ENCODE results near the gene TSGA10IP.

TSGA10IP gene

DNA sequence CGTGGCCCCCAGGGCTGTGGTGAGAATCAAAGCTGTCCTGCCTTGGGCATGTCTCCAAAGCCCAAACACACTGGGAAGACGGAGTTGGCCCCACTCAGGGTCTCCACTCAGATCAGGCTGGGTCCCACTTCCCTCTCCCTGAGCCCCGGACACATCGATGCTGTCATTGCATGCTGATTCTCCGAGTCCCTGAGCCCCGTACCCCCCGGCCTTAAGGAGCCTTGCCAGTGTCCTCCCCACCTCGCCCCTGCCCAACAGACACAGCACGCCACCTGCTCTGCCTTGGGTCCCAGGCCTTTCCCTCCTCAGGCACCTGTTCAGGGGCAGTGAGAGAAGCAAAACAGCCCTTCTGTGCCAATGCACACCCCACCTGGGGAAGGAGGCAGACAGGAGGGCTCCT, 42.1 kb downstream of the TSGA10IP start:
- no peak overlapping the region for H3K4me3 ChIP-seq (ENCODE audit: control insufficient read depth in 1 of 7, extremely low read depth in 1 of 7, insufficient read depth in 4 of 7, low read depth in 2 of 7, low read length in 6 of 7)
- H3K36me3 ChIP-seq (ENCODE audit: control insufficient read depth in 4 of 4, insufficient read depth in 4 of 4, low read length in 3 of 4) = peaks cover 0 to 3% (median 0%) of the 10 kb centered on the region in 4 experiments
- no peak for DNase-seq
- ChIA-PET POLR2A (no interaction called here), CTCF (interaction anchor here (1.2 to 6.8 kb wide), 4 partner anchors 26 to 100 kb away, joined by 3 to 86 read pairs (median 4); partner anchors contain the start of genes CCDC85B and FIBP)
- H3K27me3 ChIP-seq (replicated peaks in 2 of 5; ENCODE audit: control insufficient read depth in 4 of 5, insufficient read depth in 5 of 5, low read length in 4 of 5) = no peaks in the 10 kb centered on the region
- 95% methylated on average over 9 of the region's 9 CpGs for WGBS (ENCODE audit: insufficient coverage)
- peaks cover 0 to 2% (median 0%) of the 10 kb centered on the region in 4 experiments for H3K4me1 ChIP-seq (ENCODE audit: control extremely low read depth in 1 of 4, control insufficient read depth in 4 of 4, insufficient read depth in 4 of 4, low read length in 3 of 4)
- H3K9me3 ChIP-seq (ENCODE audit: control extremely low read depth in 1 of 5, control insufficient read depth in 4 of 5, insufficient read depth in 2 of 5, low read depth in 1 of 5, low read length in 4 of 5) = no peaks in the 10 kb centered on the region
- H3K27ac ChIP-seq (ENCODE audit: insufficient read depth in 1 of 2, low read depth in 1 of 2, low read length in 2 of 2, poor library complexity in 1 of 2, severe bottlenecking in 2 of 2) = no peak overlapping the region

DNA sequence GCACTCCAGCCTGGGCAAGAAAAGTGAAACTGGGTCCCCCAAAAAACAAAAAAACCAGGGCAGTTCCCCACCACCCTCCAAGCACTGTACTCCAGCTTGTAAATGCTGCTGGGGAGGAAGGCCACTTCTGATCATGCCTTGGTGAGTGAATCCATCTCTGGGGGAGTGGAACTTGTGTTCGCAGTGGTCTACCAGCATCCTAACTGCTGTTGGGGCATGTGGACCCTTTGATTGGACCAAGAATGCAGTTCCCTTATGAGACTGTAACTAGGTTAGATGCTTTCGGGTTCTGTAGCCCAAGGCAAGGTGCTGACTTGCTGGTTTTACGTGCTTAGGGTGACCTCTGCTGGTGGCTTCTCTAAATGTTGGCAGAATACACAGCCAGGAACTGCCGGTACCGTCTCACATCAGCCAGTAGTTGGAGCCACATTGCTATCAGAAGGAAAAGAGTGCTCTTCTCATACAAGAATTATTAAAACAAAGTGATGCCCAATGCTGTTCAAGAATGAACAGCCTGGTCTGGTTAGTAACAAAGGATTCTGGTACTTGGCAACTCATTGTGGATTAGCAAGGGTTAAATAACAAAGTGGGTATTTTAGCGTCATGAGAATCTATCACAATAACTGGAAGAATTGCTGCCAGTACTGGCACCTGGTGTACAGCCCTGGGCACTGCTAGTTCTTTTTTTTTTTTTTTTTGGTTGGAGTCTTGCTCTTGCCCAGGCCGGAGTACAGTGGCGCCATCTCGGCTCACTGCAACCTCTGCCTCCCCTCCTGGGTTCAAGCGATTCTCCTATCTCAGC, 43.7 kb downstream of the TSGA10IP start:
- H3K4me1 ChIP-seq (ENCODE audit: control extremely low read depth in 1 of 4, control insufficient read depth in 4 of 4, insufficient read depth in 4 of 4, low read length in 3 of 4) = peaks cover 0 to 2% (median 0%) of the 10 kb centered on the region in 4 experiments
- CTCF ChIA-PET = interaction anchor here (0.7 to 6.8 kb wide), 17 partner anchors 14 to 802 kb away, joined by 3 to 86 read pairs (median 4); partner anchors contain the start of genes CCDC85B, FIBP and KAT5
- H3K36me3 ChIP-seq (ENCODE audit: control insufficient read depth in 4 of 4, insufficient read depth in 4 of 4, low read length in 3 of 4) = peaks cover 0 to 3% (median 0%) of the 10 kb centered on the region in 4 experiments
- no peaks in the 10 kb centered on the region for H3K9me3 ChIP-seq (ENCODE audit: control extremely low read depth in 1 of 5, control insufficient read depth in 4 of 5, insufficient read depth in 2 of 5, low read depth in 1 of 5, low read length in 4 of 5)
- POLR2A ChIA-PET = interaction anchor here (0.8 to 1.0 kb wide), 2 partner anchors 56 to 98 kb away, joined by 4 to 5 read pairs; partner anchors contain the start of gene CCDC85B
- peak; percentile 97 to 99 (median 98) for DNase-seq
- peak overlapping the region in 1 of 7 experiments; percentile 23 for H3K4me3 ChIP-seq (ENCODE audit: control insufficient read depth in 1 of 7, extremely low read depth in 1 of 7, insufficient read depth in 4 of 7, low read depth in 2 of 7, low read length in 6 of 7)
- no peaks in the 10 kb centered on the region for H3K27me3 ChIP-seq (replicated peaks in 2 of 5; ENCODE audit: control insufficient read depth in 4 of 5, insufficient read depth in 5 of 5, low read length in 4 of 5)
- 8% methylated on average over 3 of the region's 10 CpGs for WGBS (ENCODE audit: insufficient coverage)
- no peak overlapping the region for H3K27ac ChIP-seq (ENCODE audit: insufficient read depth in 1 of 2, low read depth in 1 of 2, low read length in 2 of 2, poor library complexity in 1 of 2, severe bottlenecking in 2 of 2)

GRCh38 chr11:65992056-65992455, 46.8 kb downstream of the TSGA10IP start:
- Histone ChIP-seq H3K27me3 (replicated peaks in 2 of 5; ENCODE audit: control insufficient read depth in 4 of 5, insufficient read depth in 5 of 5, low read length in 4 of 5) (no peaks in the 10 kb centered on the region), H3K4me1 (ENCODE audit: control extremely low read depth in 1 of 4, control insufficient read depth in 4 of 4, insufficient read depth in 4 of 4, low read length in 3 of 4) (peaks cover 0 to 2% (median 0%) of the 10 kb centered on the region in 4 experiments), H3K9me3 (ENCODE audit: control extremely low read depth in 1 of 5, control insufficient read depth in 4 of 5, insufficient read depth in 2 of 5, low read depth in 1 of 5, low read length in 4 of 5) (no peaks in the 10 kb centered on the region), H3K27ac (ENCODE audit: insufficient read depth in 1 of 2, low read depth in 1 of 2, low read length in 2 of 2, poor library complexity in 1 of 2, severe bottlenecking in 2 of 2) (no peak overlapping the region), H3K4me3 (ENCODE audit: control insufficient read depth in 1 of 7, extremely low read depth in 1 of 7, insufficient read depth in 4 of 7, low read depth in 2 of 7, low read length in 6 of 7) (no peak overlapping the region), H3K36me3 (ENCODE audit: control insufficient read depth in 4 of 4, insufficient read depth in 4 of 4, low read length in 3 of 4) (peaks cover 0 to 9% (median 3%) of the 10 kb centered on the region in 4 experiments)
- ChIA-PET POLR2A (interaction anchor here (0.6 kb wide), 1 partner anchor 681 kb away, joined by 3 read pairs; no protein-coding TSS in a partner anchor), CTCF (interaction anchor here (0.8 to 6.0 kb wide), 8 partner anchors 9 to 281 kb away, joined by 3 to 36 read pairs (median 4); partner anchors contain the start of genes CCDC85B and FIBP)
- 81% methylated on average over 3 of the region's 5 CpGs for WGBS (ENCODE audit: insufficient coverage)
- DNase-seq = no peak

GRCh38 chr11:65997286-65997685, 52.0 kb downstream of the TSGA10IP start:
- 86% methylated on average over 2 of the region's 2 CpGs for WGBS (ENCODE audit: insufficient coverage)
- DNase-seq = peak in 2 of 3 donors; percentile 40 to 58
- CTCF ChIA-PET = no interaction called here
- no peak overlapping the region for H3K27ac ChIP-seq (ENCODE audit: insufficient read depth in 1 of 2, low read depth in 1 of 2, low read length in 2 of 2, poor library complexity in 1 of 2, severe bottlenecking in 2 of 2)
- peaks cover 19 to 39% (median 30%) of the 10 kb centered on the region in 4 experiments for H3K36me3 ChIP-seq (ENCODE audit: control insufficient read depth in 4 of 4, insufficient read depth in 4 of 4, low read length in 3 of 4)
- H3K9me3 ChIP-seq (ENCODE audit: control extremely low read depth in 1 of 5, control insufficient read depth in 4 of 5, insufficient read depth in 2 of 5, low read depth in 1 of 5, low read length in 4 of 5) = no peaks in the 10 kb centered on the region
- no peak overlapping the region for H3K4me3 ChIP-seq (ENCODE audit: control insufficient read depth in 1 of 7, extremely low read depth in 1 of 7, insufficient read depth in 4 of 7, low read depth in 2 of 7, low read length in 6 of 7)
- POLR2A ChIA-PET = no interaction called here
- peaks cover 1 to 14% (median 8%) of the 10 kb centered on the region in 4 experiments for H3K4me1 ChIP-seq (ENCODE audit: control extremely low read depth in 1 of 4, control insufficient read depth in 4 of 4, insufficient read depth in 4 of 4, low read length in 3 of 4)
- H3K27me3 ChIP-seq (replicated peaks in 2 of 5; ENCODE audit: control insufficient read depth in 4 of 5, insufficient read depth in 5 of 5, low read length in 4 of 5) = no peaks in the 10 kb centered on the region

DNA sequence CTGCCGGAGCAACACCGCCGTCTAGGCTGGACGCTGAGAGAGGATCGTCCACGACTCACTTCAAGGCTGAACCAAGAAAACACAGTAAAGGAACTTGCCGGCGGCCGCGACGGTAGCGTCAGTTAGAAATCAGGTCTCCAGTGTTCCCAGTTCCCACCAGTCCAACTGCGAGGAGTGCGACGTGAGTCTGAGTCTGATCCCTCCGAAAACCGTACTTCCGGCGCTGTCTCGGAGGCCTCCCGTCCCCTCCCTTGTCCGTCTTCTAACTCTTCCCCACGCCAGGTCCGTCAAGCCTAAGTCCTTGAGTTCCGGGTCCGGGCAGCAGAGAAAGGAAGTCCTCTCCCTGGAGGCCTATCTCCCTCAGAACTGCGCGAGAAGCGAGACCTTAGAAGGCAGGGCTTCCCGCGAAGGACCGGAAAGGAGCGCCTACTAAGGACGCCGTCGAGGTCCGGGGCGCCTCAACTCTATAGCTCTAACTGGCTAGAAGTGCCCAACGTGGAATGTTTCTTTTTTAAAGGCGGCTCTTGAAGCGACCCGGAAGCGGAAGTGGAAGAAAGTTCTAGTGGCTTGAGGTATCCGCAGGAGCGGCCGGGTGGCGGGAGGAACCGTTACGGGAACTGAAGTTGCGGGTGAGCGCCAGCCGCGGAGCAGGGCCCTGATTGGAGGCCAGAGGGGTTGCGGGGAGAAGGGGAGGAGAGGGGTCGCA, 56.8 kb downstream of the TSGA10IP start, which contains the start of the genes BANF1 and EIF1AD:
TSS of gene BANF1 (plus strand) at position 562 of the 706 bp plus-strand sequence. CDS start 748 bp downstream, outside the sequence.
TSS of gene EIF1AD (minus strand) at position 216 of the 706 bp plus-strand sequence. CDS start 1,768 bp downstream, outside the sequence.
- WGBS (ENCODE audit: insufficient coverage) = under 1% methylated on average over 53 of the region's 55 CpGs
- Histone ChIP-seq H3K27ac (ENCODE audit: insufficient read depth in 1 of 2, low read depth in 1 of 2, low read length in 2 of 2, poor library complexity in 1 of 2, severe bottlenecking in 2 of 2) (peak within 1 kb of the TSS; percentile 74 to 94), H3K4me1 (ENCODE audit: control extremely low read depth in 1 of 4, control insufficient read depth in 4 of 4, insufficient read depth in 4 of 4, low read length in 3 of 4) (peaks cover 1 to 27% (median 19%) of the 10 kb centered on the region in 4 experiments), H3K27me3 (replicated peaks in 2 of 5; ENCODE audit: control insufficient read depth in 4 of 5, insufficient read depth in 5 of 5, low read length in 4 of 5) (no peaks in the 10 kb centered on the region), H3K4me3 (ENCODE audit: control insufficient read depth in 1 of 7, extremely low read depth in 1 of 7, insufficient read depth in 4 of 7, low read depth in 2 of 7, low read length in 6 of 7) (peak within 1 kb of the TSS; percentile 94 to 100 (median 99)), H3K36me3 (ENCODE audit: control insufficient read depth in 4 of 4, insufficient read depth in 4 of 4, low read length in 3 of 4) (peaks cover 21 to 56% (median 45%) of the 10 kb centered on the region in 4 experiments), H3K9me3 (ENCODE audit: control extremely low read depth in 1 of 5, control insufficient read depth in 4 of 5, insufficient read depth in 2 of 5, low read depth in 1 of 5, low read length in 4 of 5) (no peaks in the 10 kb centered on the region)
- POLR2A ChIA-PET = interaction anchor here (0.5 to 1.3 kb wide), 4 partner anchors 55 to 142 kb away, joined by 3 to 5 read pairs (median 4); partner anchors contain the start of genes CCDC85B and MUS81
- DNase-seq = peak; percentile 98 to 99 (median 98)
- CTCF ChIA-PET = interaction anchor here (0.7 to 1.6 kb wide), 6 partner anchors 10 to 65 kb away, joined by 3 to 7 read pairs (median 4); partner anchors contain the start of gene CST6

- 0% methylated on average over 15 of the region's 40 CpGs for WGBS (ENCODE audit: insufficient coverage)
- H3K36me3 ChIP-seq (ENCODE audit: control insufficient read depth in 4 of 4, insufficient read depth in 4 of 4, low read length in 3 of 4) = peaks cover 19 to 50% (median 39%) of the 10 kb centered on the region in 4 experiments
- no peak for DNase-seq
- H3K9me3 ChIP-seq (ENCODE audit: control extremely low read depth in 1 of 5, control insufficient read depth in 4 of 5, insufficient read depth in 2 of 5, low read depth in 1 of 5, low read length in 4 of 5) = no peaks in the 10 kb centered on the region
- POLR2A ChIA-PET = interaction anchor here (0.5 to 1.3 kb wide), 4 partner anchors 55 to 143 kb away, joined by 3 to 5 read pairs (median 4); partner anchors contain the start of genes CCDC85B and MUS81
- H3K27me3 ChIP-seq (replicated peaks in 2 of 5; ENCODE audit: control insufficient read depth in 4 of 5, insufficient read depth in 5 of 5, low read length in 4 of 5) = no peaks in the 10 kb centered on the region
- CTCF ChIA-PET = interaction anchor here (0.7 to 1.6 kb wide), 6 partner anchors 9 to 65 kb away, joined by 3 to 7 read pairs (median 4); partner anchors contain the start of gene CST6
- H3K4me3 ChIP-seq (ENCODE audit: control insufficient read depth in 1 of 7, extremely low read depth in 1 of 7, insufficient read depth in 4 of 7, low read depth in 2 of 7, low read length in 6 of 7) = peak overlapping the region; percentile 94 to 100 (median 99)
- H3K27ac ChIP-seq (ENCODE audit: insufficient read depth in 1 of 2, low read depth in 1 of 2, low read length in 2 of 2, poor library complexity in 1 of 2, severe bottlenecking in 2 of 2) = peak overlapping the region; percentile 74 to 94
- peaks cover 1 to 31% (median 19%) of the 10 kb centered on the region in 4 experiments for H3K4me1 ChIP-seq (ENCODE audit: control extremely low read depth in 1 of 4, control insufficient read depth in 4 of 4, insufficient read depth in 4 of 4, low read length in 3 of 4)
These were observed 57.5 kb downstream of the TSGA10IP start for GRCh38 chr11:66002648-66003225.

Data from common myeloid progenitor, CD34-positive (primary cell).